Cardiac muscle cell (in vitro differentiated cells and primary cell): ENCODE data around the gene COG5. TPM values are rescaled to one million over a fixed set of nuclear protein-coding genes. Genes with fewer than 3 reads are reported as not detected.

Experiments used
- DNase-seq, 2 donors: peaks; one replicate each; pipeline versions ENCODE4 v3.0.0 to v3.0.0-alpha.2; 2010 to 2017; ENCODE audit warnings: low read depth in 1 of 2, low spot score in 1 of 2
- H3K27ac ChIP-seq: fragments of 200-600 bp; sonication (generic); 2 replicates; pipeline ENCODE4 v1.5.1; 2016
- H3K27me3 ChIP-seq: fragments of 200-600 bp; sonication (generic); 2 replicates; pipeline ENCODE4 v1.6.0; 2016; ENCODE audit warnings: control low read depth
- H3K36me3 ChIP-seq: fragments of 200-600 bp; sonication (generic); 2 replicates; pipeline ENCODE4 v1.5.1; 2016; ENCODE audit warnings: control low read depth
- H3K4me1 ChIP-seq: fragments of 200-600 bp; sonication (generic); 2 replicates; pipeline ENCODE4 v1.8.1; 2017; ENCODE audit warnings: low read depth, mild to moderate bottlenecking, mixed run types
- H3K4me3 ChIP-seq: fragments of 200-600 bp; sonication (generic); 2 replicates; pipeline ENCODE4 v1.5.1; 2016; ENCODE audit warnings: mild to moderate bottlenecking
- H3K9me3 ChIP-seq: fragments of 200-600 bp; sonication (generic); 2 replicates; pipeline ENCODE4 v1.5.1; 2017; ENCODE audit warnings: low read depth, mild to moderate bottlenecking, control low read depth
- polyA plus RNA-seq: library from polyadenylated mRNA; unstranded; fragments of >200 nt; fragmentation: Nextera tagmentation; extraction: Ambion mirVana; gene quantifications from 2 replicates; pipeline ENCODE4 v1.2.1, GENCODE V29; 2016
- total RNA-seq: library from RNA; depleted of rRNA; stranded (reverse); fragments of >200 nt; gene quantifications from 2 replicates; pipeline ENCODE4 v1.2.3, GENCODE V29; 2016
- TF ChIP-seq, protein P1 (sequence below): IDR thresholded peaks from 2 replicates; pipeline ENCODE4 v1.5.1; 2012; ENCODE audit warnings: low read depth, mild to moderate bottlenecking, low read length

COG5 gene
- total and polyA plus RNA-seq, 2 experiments from 2014 or later, result 20.4 to 63.1 TPM

DNA sequence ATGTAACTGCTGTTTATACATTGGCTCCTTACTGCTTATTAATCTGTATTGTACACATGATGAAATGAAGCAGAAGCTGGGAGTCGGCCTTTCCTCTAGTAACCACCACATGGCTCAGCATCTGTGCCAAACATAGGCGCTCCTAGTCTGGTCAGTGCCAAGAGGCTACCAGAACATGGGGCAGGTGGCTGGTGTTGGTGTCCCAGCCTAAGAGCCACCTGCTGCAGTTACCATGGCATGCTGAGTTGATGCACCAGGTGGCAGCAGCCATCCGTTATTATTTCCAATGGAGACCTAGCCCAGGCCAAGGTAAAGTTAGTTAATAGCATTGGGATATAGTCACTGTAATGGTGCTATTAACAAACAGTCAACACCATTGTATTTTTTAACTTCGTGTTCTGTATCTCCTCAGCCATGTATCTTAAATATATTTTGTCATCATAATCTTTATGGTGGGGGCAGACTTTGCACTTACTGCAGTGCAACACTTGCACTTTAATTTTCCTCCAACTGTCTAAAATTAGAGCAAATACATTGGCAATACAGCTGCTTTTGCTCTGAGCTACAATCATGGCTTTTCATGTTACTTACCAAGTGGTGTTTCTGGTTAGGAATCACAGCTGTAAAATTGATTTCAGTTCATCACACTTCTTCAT lies 361.8 kb downstream of the COG5 start:
- Histone ChIP-seq H3K9me3 (no peaks in the 10 kb centered on the region), H3K4me1 (no peaks in the 10 kb centered on the region), H3K27ac (no peak overlapping the region), H3K4me3 (no peak overlapping the region), H3K36me3 (peaks cover 39% of the 10 kb centered on the region), H3K27me3 (no peaks in the 10 kb centered on the region)
- DNase-seq, result peak; percentile 30 to 55
- TF ChIP-seq, protein P1, sequence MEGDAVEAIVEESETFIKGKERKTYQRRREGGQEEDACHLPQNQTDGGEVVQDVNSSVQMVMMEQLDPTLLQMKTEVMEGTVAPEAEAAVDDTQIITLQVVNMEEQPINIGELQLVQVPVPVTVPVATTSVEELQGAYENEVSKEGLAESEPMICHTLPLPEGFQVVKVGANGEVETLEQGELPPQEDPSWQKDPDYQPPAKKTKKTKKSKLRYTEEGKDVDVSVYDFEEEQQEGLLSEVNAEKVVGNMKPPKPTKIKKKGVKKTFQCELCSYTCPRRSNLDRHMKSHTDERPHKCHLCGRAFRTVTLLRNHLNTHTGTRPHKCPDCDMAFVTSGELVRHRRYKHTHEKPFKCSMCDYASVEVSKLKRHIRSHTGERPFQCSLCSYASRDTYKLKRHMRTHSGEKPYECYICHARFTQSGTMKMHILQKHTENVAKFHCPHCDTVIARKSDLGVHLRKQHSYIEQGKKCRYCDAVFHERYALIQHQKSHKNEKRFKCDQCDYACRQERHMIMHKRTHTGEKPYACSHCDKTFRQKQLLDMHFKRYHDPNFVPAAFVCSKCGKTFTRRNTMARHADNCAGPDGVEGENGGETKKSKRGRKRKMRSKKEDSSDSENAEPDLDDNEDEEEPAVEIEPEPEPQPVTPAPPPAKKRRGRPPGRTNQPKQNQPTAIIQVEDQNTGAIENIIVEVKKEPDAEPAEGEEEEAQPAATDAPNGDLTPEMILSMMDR, result peak; percentile 42

DNA sequence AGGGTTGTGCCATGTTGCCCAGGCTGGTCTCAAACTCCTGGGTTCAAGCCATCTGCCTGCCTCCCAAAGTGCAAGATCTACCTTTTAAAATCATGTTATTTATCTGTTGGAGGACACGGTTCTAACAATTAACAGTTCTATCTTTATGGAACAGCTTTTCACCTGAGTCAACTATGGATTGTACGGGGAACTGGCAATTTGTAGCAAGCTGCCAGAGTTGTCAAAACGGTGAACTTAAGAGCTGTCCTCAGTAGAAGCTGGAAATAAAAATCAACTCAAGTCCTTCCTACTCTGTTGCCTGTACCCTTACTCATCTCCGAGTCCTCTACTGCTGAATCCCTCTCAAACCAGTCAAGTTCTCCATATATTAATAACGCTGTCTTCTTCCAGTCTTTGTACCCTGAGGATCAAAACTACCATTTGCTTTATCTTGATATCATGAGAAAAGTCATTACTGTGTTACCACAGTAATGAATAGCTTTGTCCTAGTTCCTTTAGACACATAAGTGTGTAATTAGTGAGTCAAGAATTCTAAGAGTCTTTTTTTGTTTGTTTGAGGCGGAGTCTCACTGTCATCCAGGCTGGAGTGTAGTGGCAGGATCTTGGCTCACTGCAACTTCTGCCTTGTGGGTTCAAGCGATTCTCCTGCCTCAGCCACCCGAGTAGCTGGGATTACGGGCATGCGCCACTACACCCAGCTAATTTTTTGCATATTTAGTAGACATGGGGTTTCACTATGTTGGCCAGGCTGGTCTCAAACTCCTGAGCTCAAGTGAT lies 366.7 kb downstream of the COG5 start:
- Histone ChIP-seq H3K27ac (no peak overlapping the region), H3K9me3 (no peaks in the 10 kb centered on the region), H3K4me1 (peaks cover 4% of the 10 kb centered on the region), H3K36me3 (peaks cover 54% of the 10 kb centered on the region), H3K27me3 (no peaks in the 10 kb centered on the region), H3K4me3 (no peak overlapping the region)
- DNase-seq, result no peak
- TF ChIP-seq, protein P1, result no peak

DNA sequence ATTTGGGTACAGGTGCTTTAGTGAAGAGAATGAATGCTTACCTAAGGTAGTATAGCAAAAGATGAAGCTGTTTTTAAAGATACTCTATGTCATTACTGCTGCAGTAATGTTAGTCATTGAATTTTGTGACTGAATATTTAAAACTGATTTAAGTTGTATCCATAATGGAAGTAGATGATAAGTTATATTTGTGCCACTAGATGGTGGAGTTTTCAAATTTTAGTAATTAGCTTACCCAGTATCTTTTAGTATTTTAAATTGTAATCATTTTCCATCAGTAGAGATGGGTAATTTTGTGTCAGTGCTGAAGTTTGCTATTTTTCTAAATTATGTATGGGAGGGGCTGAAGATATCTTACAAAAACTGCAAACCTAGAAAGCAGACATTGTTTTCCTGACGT lies 369.7 kb downstream of the COG5 start:
- peaks cover 60% of the 10 kb centered on the region for H3K36me3 ChIP-seq
- no peaks in the 10 kb centered on the region for H3K27me3 ChIP-seq
- no peaks in the 10 kb centered on the region for H3K9me3 ChIP-seq
- H3K27ac ChIP-seq, result peak overlapping the region; percentile 24
- TF ChIP-seq, protein P1, result peak; percentile 6
- peaks cover 4% of the 10 kb centered on the region for H3K4me1 ChIP-seq
- H3K4me3 ChIP-seq, result no peak overlapping the region
- no peak for DNase-seq

DNA sequence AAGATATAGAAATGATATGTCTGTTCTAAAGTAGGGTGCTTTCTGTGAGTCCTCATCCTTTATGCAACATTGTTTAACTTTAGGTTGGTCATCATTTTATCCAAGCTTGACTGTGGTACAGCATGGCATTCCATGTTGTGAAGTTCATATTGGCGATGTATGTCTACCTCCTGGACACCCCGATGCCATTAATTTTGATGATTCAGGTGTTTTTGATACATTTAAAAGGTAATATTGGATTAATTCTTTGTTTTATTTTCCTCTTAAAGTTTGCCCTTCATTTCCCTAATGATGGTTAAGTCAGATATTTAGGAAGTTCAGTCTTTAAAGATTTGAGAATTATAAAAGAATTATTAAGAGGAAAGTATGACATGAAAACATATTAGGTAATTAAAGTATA lies 373.6 kb downstream of the COG5 start:
- Histone ChIP-seq H3K27ac (no peak overlapping the region), H3K4me1 (peaks cover 4% of the 10 kb centered on the region), H3K27me3 (no peaks in the 10 kb centered on the region), H3K4me3 (no peak overlapping the region), H3K9me3 (no peaks in the 10 kb centered on the region), H3K36me3 (peaks cover 72% of the 10 kb centered on the region)
- no peak for DNase-seq
- TF ChIP-seq, protein P1, result no peak

DNA sequence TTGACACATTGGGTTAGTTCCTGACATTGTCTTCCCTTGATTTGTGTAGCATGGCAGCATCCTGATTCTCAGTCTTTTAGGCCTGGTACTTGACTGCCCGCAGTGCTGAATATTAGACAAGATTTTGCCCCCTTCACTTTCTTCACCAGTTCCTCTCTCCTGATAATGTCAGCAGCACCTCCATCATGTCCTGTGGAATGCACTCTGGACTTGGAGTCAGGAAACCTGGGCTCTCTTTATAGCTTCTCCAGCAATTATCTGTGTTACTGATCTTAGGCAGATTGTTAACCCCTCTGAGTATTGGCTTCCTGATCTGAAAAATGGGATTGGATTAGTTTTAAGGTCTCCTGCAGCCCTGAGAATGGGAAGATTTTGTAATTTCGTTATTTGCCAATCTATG lies 375.9 kb downstream of the COG5 start:
- Histone ChIP-seq H3K27ac (peak overlapping the region; percentile 3), H3K9me3 (no peaks in the 10 kb centered on the region), H3K4me1 (no peaks in the 10 kb centered on the region), H3K27me3 (no peaks in the 10 kb centered on the region), H3K4me3 (no peak overlapping the region), H3K36me3 (peaks cover 72% of the 10 kb centered on the region)
- no peak for DNase-seq
- TF ChIP-seq, protein P1, result no peak
